AG09309 (cell line): ENCODE measurements around the gene NDRG4.

Experiments used
- DNase-seq: peaks from one replicate; pipeline ENCODE4 v3.0.0-alpha.2; 2010; ENCODE audit warnings: low read depth
- H3K4me3 ChIP-seq: 2 replicates; pipeline ENCODE4 v1.5.1; 2011; ENCODE audit warnings: mild to moderate bottlenecking, low read depth, low read length, moderate library complexity; ENCODE audit not compliant: control insufficient read depth
- CTCF ChIP-seq: IDR thresholded peaks from 2 replicates; pipeline ENCODE4 v1.5.1; 2011; ENCODE audit warnings: mild to moderate bottlenecking, low read depth, low read length, inconsistent platforms; ENCODE audit not compliant: insufficient read depth, control insufficient read depth; ENCODE audit errors: missing control alignments

Gene NDRG4

GRCh38 chr16:58541711-58542110, 41.8 kb downstream of the NDRG4 start:
- no peak for DNase-seq
- H3K4me3 ChIP-seq = no peak overlapping the region
- TF ChIP-seq CTCF = no peak

GRCh38 chr16:58542291-58542690, 42.3 kb downstream of the NDRG4 start:
- no peak for DNase-seq
- no peak overlapping the region for H3K4me3 ChIP-seq
- no peak for TF ChIP-seq CTCF

- no peak overlapping the region for H3K4me3 ChIP-seq
- no peak for DNase-seq
- TF ChIP-seq CTCF = no peak
These were observed 43.7 kb downstream of the NDRG4 start for GRCh38 chr16:58543685-58544084.

GRCh38 chr16:58548378-58548777, 48.4 kb downstream of the NDRG4 start:
- DNase-seq = no peak
- no peak overlapping the region for H3K4me3 ChIP-seq
- TF ChIP-seq CTCF = no peak

- DNase-seq = no peak
- TF ChIP-seq CTCF = no peak
- no peak overlapping the region for H3K4me3 ChIP-seq
These were observed 51.6 kb downstream of the NDRG4 start for GRCh38 chr16:58551496-58551895.

GRCh38 chr16:58556678-58557077, 56.7 kb downstream of the NDRG4 start:
- no peak for DNase-seq
- no peak overlapping the region for H3K4me3 ChIP-seq
- no peak for TF ChIP-seq CTCF
